ENCODE data around the gene FNIP2.

FNIP2 gene

DNA sequence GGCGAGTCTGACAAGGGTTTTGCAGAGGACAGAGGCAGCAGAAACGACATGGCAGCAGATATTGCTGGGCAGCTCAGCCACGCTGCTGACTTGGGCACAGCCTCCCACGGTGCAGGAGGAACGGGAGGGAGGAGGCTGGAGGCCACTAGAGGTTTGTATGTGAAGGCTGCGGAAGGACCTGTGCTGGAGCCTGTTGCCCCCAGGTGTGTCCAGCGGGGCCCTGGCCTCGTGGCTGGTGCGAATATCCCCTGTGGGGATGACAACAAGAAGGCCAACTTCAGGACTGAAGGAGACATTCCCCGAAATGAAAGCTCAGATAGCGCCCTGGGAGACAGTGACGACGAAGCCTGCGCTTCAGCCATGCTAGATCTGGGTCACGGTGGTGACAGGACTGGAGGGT lies 100.2 kb downstream of the FNIP2 start:
- CTCF ChIA-PET: no interaction called here
- H3K9me3 ChIP-seq (ENCODE audit: control insufficient read depth, insufficient read depth, low read depth, low read length): no peaks in the 10 kb centered on the region
- no peak overlapping the region for H3K27ac ChIP-seq (ENCODE audit: extremely low read depth, low read depth, low read length)
- H3K4me3 ChIP-seq (ENCODE audit: low read depth, low read length): no peak overlapping the region
- TF ChIP-seq, protein P1, sequence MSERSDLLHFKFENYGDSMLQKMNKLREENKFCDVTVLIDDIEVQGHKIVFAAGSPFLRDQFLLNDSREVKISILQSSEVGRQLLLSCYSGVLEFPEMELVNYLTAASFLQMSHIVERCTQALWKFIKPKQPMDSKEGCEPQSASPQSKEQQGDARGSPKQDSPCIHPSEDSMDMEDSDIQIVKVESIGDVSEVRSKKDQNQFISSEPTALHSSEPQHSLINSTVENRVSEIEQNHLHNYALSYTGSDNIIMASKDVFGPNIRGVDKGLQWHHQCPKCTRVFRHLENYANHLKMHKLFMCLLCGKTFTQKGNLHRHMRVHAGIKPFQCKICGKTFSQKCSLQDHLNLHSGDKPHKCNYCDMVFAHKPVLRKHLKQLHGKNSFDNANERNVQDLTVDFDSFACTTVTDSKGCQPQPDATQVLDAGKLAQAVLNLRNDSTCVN (tag by site-specific recombination; optimal IDR thresholded peaks at IDR 0.05): no peak
- no peak for TF ChIP-seq ZNF214 (tag by site-specific recombination; IDR thresholded peaks at IDR 0.05; ENCODE audit: borderline replicate concordance)
- TF ChIP-seq ZNF621 (tag by site-specific recombination; IDR thresholded peaks at IDR 0.05): no peak
- no peak for TF ChIP-seq ZNF404 (tag by site-specific recombination; IDR thresholded peaks at IDR 0.05)
- no peak for TF ChIP-seq ZSCAN23 (tag by site-specific recombination; IDR thresholded peaks at IDR 0.05)
- TF ChIP-seq, protein P2, sequence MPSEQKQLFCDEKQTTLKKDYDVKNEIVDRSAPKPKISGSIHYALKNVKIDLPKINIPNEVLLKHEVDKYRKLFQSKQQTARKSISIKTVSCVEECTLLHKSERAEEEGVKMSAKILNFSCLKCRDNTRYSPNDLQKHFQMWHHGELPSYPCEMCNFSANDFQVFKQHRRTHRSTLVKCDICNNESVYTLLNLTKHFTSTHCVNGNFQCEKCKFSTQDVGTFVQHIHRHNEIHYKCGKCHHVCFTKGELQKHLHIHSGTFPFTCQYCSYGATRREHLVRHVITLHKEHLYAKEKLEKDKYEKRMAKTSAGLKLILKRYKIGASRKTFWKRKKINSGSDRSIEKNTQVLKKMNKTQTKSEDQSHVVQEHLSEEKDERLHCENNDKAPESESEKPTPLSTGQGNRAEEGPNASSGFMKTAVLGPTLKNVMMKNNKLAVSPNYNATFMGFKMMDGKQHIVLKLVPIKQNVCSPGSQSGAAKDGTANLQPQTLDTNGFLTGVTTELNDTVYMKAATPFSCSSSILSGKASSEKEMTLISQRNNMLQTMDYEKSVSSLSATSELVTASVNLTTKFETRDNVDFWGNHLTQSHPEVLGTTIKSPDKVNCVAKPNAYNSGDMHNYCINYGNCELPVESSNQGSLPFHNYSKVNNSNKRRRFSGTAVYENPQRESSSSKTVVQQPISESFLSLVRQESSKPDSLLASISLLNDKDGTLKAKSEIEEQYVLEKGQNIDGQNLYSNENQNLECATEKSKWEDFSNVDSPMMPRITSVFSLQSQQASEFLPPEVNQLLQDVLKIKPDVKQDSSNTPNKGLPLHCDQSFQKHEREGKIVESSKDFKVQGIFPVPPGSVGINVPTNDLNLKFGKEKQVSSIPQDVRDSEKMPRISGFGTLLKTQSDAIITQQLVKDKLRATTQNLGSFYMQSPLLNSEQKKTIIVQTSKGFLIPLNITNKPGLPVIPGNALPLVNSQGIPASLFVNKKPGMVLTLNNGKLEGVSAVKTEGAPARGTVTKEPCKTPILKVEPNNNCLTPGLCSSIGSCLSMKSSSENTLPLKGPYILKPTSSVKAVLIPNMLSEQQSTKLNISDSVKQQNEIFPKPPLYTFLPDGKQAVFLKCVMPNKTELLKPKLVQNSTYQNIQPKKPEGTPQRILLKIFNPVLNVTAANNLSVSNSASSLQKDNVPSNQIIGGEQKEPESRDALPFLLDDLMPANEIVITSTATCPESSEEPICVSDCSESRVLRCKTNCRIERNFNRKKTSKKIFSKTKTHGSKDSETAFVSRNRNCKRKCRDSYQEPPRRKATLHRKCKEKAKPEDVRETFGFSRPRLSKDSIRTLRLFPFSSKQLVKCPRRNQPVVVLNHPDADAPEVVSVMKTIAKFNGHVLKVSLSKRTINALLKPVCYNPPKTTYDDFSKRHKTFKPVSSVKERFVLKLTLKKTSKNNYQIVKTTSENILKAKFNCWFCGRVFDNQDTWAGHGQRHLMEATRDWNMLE (tag by site-specific recombination; conservative IDR thresholded peaks at IDR 0.05; ENCODE audit: low read depth): no peak
- TF ChIP-seq ZNF76 (tag by site-specific recombination; IDR thresholded peaks at IDR 0.05; ENCODE audit: borderline replicate concordance, low read depth): no peak
- H3K36me3 ChIP-seq (ENCODE audit: control insufficient read depth in 2 of 2, insufficient read depth in 1 of 2, low read length in 2 of 2): peaks cover 0 to 42% of the 10 kb centered on the region in 2 experiments; a peak in 1 of 3 replicates
- peaks cover 5% of the 10 kb centered on the region; the same call in 1 of the 2 replicates for H3K4me1 ChIP-seq (ENCODE audit: control insufficient read depth, insufficient read depth, low read length)
- POLR2A ChIA-PET: no interaction called here

DNA sequence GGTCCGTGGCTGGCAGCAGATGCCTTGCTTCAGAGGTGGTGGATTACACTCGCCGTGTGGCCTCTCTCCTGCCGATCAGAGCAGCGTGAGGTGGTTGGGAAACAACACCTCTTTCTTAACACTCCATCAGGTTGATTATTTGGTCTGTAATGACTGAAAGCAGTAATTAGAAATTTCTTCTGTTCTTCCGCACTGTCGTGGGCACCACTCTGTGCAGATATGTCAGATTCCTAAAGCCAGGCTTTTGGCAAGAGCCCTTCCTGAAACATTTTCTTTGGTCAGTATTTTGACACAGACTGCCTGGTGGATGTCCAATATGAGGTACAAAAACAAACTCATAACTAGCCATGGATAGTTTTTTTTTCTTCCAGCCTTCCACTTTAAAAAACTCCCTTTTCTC lies 100.9 kb downstream of the FNIP2 start:
- H3K9me3 ChIP-seq (ENCODE audit: control insufficient read depth, insufficient read depth, low read depth, low read length): no peaks in the 10 kb centered on the region
- H3K4me1 ChIP-seq (ENCODE audit: control insufficient read depth, insufficient read depth, low read length): peaks cover 8% of the 10 kb centered on the region; the same call in 1 of the 2 replicates
- ChIA-PET POLR2A (no interaction called here), CTCF (no interaction called here)
- TF ChIP-seq ZFP69B (tag by site-specific recombination; IDR thresholded peaks at IDR 0.05) (no peak), ZIC2 (tag by site-specific recombination; IDR thresholded peaks at IDR 0.05) (0 out of 2 replicates have a peak, but pooled peaks have one; percentile 21)
- H3K36me3 ChIP-seq (ENCODE audit: control insufficient read depth in 2 of 2, insufficient read depth in 1 of 2, low read length in 2 of 2): peaks cover 0 to 42% of the 10 kb centered on the region in 2 experiments; a peak in 1 of 3 replicates
- H3K4me3 ChIP-seq (ENCODE audit: low read depth, low read length): no peak overlapping the region
- H3K27ac ChIP-seq (ENCODE audit: extremely low read depth, low read depth, low read length): no peak overlapping the region

DNA sequence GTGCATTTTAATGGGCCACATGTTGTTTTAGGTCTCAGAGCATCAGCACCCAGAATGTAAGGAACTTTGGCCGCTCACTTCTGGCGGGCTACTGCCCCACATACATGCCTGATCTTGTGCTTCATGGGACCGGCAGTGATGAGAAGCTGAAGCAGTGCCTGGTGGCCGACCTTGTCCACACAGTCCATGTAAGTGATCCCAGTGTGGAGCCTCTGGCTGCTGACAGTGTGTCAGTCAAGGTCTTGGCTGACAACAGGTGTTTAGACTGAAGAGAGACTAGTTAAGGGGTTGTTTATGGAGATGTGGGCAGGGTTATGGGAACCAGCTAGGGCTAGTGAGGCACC lies 101.4 kb downstream of the FNIP2 start:
- no peak overlapping the region for H3K4me3 ChIP-seq (ENCODE audit: low read depth, low read length)
- peaks cover 8% of the 10 kb centered on the region; the same call in 1 of the 2 replicates for H3K4me1 ChIP-seq (ENCODE audit: control insufficient read depth, insufficient read depth, low read length)
- H3K9me3 ChIP-seq (ENCODE audit: control insufficient read depth, insufficient read depth, low read depth, low read length): no peaks in the 10 kb centered on the region
- CTCF ChIA-PET: interaction anchor here (1.4 kb wide), 1 partner anchor 13 kb away, joined by 3 read pairs; no protein-coding TSS in a partner anchor
- TF ChIP-seq SCRT2 (tag by site-specific recombination; IDR thresholded peaks at IDR 0.05) (peak; percentile 74), ZNF658 (tag by site-specific recombination; IDR thresholded peaks at IDR 0.05) (no peak), ZNF112 (tag by site-specific recombination; IDR thresholded peaks at IDR 0.05) (no peak), ZNF561 (tag by site-specific recombination; IDR thresholded peaks at IDR 0.05; ENCODE audit: borderline replicate concordance) (no peak), ZNF23 (tag by site-specific recombination; IDR thresholded peaks at IDR 0.05; ENCODE audit: borderline replicate concordance) (no peak)
- peaks cover 0 to 42% of the 10 kb centered on the region in 2 experiments; a peak in 1 of 3 replicates for H3K36me3 ChIP-seq (ENCODE audit: control insufficient read depth in 2 of 2, insufficient read depth in 1 of 2, low read length in 2 of 2)
- H3K27ac ChIP-seq (ENCODE audit: extremely low read depth, low read depth, low read length): no peak overlapping the region
- POLR2A ChIA-PET: no interaction called here
